Ishikawa (cell line): ENCODE measurements around the gene SQSTM1.
A peak's percentile ranks its signal among the peaks of the same experiment; 100 is the strongest.

Source experiments
- CEBPB ChIP-seq: IDR thresholded peaks from 2 replicates; pipeline ENCODE4 v1.6.1; 2012
- CREB1 ChIP-seq: IDR thresholded peaks from 2 replicates; pipeline ENCODE4 v1.6.1; 2012; ENCODE audit warnings: low read depth
- EGR1 ChIP-seq: IDR thresholded peaks from 2 replicates; pipeline ENCODE4 v1.6.1; 2012
- EP300 ChIP-seq: IDR thresholded peaks from 2 replicates; pipeline ENCODE4 v1.6.1; 2012; ENCODE audit warnings: borderline replicate concordance
- FOXM1 ChIP-seq: IDR thresholded peaks from 2 replicates; pipeline ENCODE4 v1.6.1; 2012; ENCODE audit warnings: low read depth, borderline replicate concordance
- MAX ChIP-seq: IDR thresholded peaks from 2 replicates; pipeline ENCODE4 v1.6.1; 2012
- NFIC ChIP-seq: IDR thresholded peaks from 2 replicates; pipeline ENCODE4 v1.6.1; 2012
- RAD21 ChIP-seq: IDR thresholded peaks from 2 replicates; pipeline ENCODE4 v1.6.1; 2012; ENCODE audit warnings: low read depth
- REST ChIP-seq: IDR thresholded peaks from 2 replicates; pipeline ENCODE4 v1.6.1; 2012; ENCODE audit warnings: low read depth, mild to moderate bottlenecking
- TAF1 ChIP-seq: IDR thresholded peaks from 2 replicates; pipeline ENCODE4 v1.6.1; 2012; ENCODE audit warnings: low read depth, mild to moderate bottlenecking
- TCF12 ChIP-seq: IDR thresholded peaks from 2 replicates; pipeline ENCODE4 v1.6.1; 2012; ENCODE audit warnings: low read depth
- TEAD4 ChIP-seq: IDR thresholded peaks from 2 replicates; pipeline ENCODE4 v1.6.1; 2012
- USF1 ChIP-seq: IDR thresholded peaks from 2 replicates; pipeline ENCODE4 v1.6.1; 2012
- YY1 ChIP-seq: IDR thresholded peaks from 2 replicates; pipeline ENCODE4 v1.6.1; 2012; ENCODE audit warnings: low read depth
- ZBTB7A ChIP-seq: IDR thresholded peaks from 2 replicates; pipeline ENCODE4 v1.6.1; 2012; ENCODE audit warnings: low read depth

Gene SQSTM1

GRCh38 chr5:179792612-179793467 is 27.9 kb upstream of the SQSTM1 start:
- TF ChIP-seq RAD21 (no peak), REST (no peak), CREB1 (no peak), MAX (no peak), TCF12 (no peak), FOXM1 (no peak), YY1 (no peak), ZBTB7A (no peak), EP300 (no peak), NFIC (no peak), TEAD4 (no peak), USF1 (no peak), CEBPB (no peak)

GRCh38 chr5:179793468-179794139 is 27.1 kb upstream of the SQSTM1 start, which contains the start of gene LTC4S:
Gene LTC4S, plus strand, starts transcription at chr5:179793986. Its CDS starts 95 bp downstream, at chr5:179794081.
- TF ChIP-seq TAF1 (no peak), ZBTB7A (0 out of 2 replicates have a peak, but pooled peaks have one; percentile 33), CREB1 (no peak)

- no peak for TF ChIP-seq EGR1
- TF ChIP-seq ZBTB7A, result no peak
- TF ChIP-seq RAD21, result no peak
- no peak for TF ChIP-seq NFIC
- no peak for TF ChIP-seq TAF1
- no peak for TF ChIP-seq YY1
- no peak for TF ChIP-seq TEAD4
- no peak for TF ChIP-seq USF1
- TF ChIP-seq TCF12, result no peak
- no peak for TF ChIP-seq REST
- no peak for TF ChIP-seq CREB1
- no peak for TF ChIP-seq EP300
These were observed 26.5 kb upstream of the SQSTM1 start for GRCh38 chr5:179794171-179794570.

- TF ChIP-seq ZBTB7A (0 out of 2 replicates have a peak, but pooled peaks have one; percentile 3), CREB1 (no peak)
These were observed 26.1 kb upstream of the SQSTM1 start for GRCh38 chr5:179794575-179794974.

- 0 out of 2 replicates have a peak, but pooled peaks have one; percentile 4 for TF ChIP-seq ZBTB7A
- TF ChIP-seq YY1, result no peak
- no peak for TF ChIP-seq CREB1
- TF ChIP-seq MAX, result peak; percentile 32
These were observed 25.4 kb upstream of the SQSTM1 start for GRCh38 chr5:179795049-179795862.
